Colonic mucosa (tissue), 4 donors: ENCODE results near the gene WFDC12. TPM values are rescaled to one million over a fixed set of nuclear protein-coding genes. Genes with fewer than 3 reads are reported as not detected.

ENCODE experiments used
- DNase-seq: peaks from one replicate; pipeline ENCODE4 v3.0.0-alpha.2; 2020
- H3K27ac ChIP-seq: fragments of 200-600 bp; one replicate; pipeline ENCODE4 v1.8.0; 2021
- H3K27me3 ChIP-seq: fragments of 200-600 bp; one replicate; pipeline ENCODE4 v1.8.0; 2021
- H3K36me3 ChIP-seq: fragments of 200-600 bp; one replicate; pipeline ENCODE4 v1.8.0; 2021
- H3K4me1 ChIP-seq: fragments of 200-600 bp; one replicate; pipeline ENCODE4 v1.8.0; 2021; ENCODE audit warnings: mild to moderate bottlenecking
- H3K4me3 ChIP-seq: fragments of 200-600 bp; one replicate; pipeline ENCODE4 v1.8.0; 2021
- H3K9ac ChIP-seq, 2 donors: one replicate each; pipeline ENCODE4 v1.7.0; 2013; ENCODE audit warnings: control low read depth in 2 of 2, low read depth in 2 of 2, low read length in 2 of 2
- H3K9me3 ChIP-seq: fragments of 200-600 bp; one replicate; pipeline ENCODE4 v1.8.0; 2021
- CTCF ChIP-seq: fragments of 200-600 bp; IDR thresholded peaks from one replicate; pipeline ENCODE4 v1.8.0; 2022; ENCODE audit warnings: antibody characterized with exemption, mild to moderate bottlenecking
- intact Hi-C: fragments of 100-400 bp; cut with DNase I; formaldehyde crosslinking; loops from one replicate; pipeline ENCODE4 v1.14.1; 2022
- total RNA-seq, 2 donors: library from RNA; stranded (reverse); fragmentation: NEBNext Ultra II Directional in 1 of 2; extraction: Animal tissue kit (Norgen Biotek cat#: 25700) in 1 of 2; gene quantifications; one replicate each; pipeline ENCODE4 v1.2.1, GENCODE V29; 2021
- donor health status: healthy.
- donor health status: DM: no; HTN: no; CAD: no.
- donor health status: DM: no; HTN: no; CAD: no.

Gene WFDC12
- total RNA-seq, 2 donors from 2014 or later, result not detected

- no peak overlapping the region for H3K27ac ChIP-seq
- no peaks in the 10 kb centered on the region for H3K4me1 ChIP-seq
- no peak for DNase-seq
- peaks cover 7% of the 10 kb centered on the region for H3K27me3 ChIP-seq
- TF ChIP-seq CTCF, result no peak
- no peak overlapping the region for H3K4me3 ChIP-seq
- no peak overlapping the region for H3K9ac ChIP-seq
- intact Hi-C loops, result no loop called here
- H3K36me3 ChIP-seq, result no peaks in the 10 kb centered on the region
- no peaks in the 10 kb centered on the region for H3K9me3 ChIP-seq
Observed at GRCh38 chr20:45103072-45103471, 21.2 kb downstream of the WFDC12 start.

GRCh38 chr20:45101333-45101850 is 22.9 kb downstream of the WFDC12 start:
- TF ChIP-seq CTCF, result no peak
- Histone ChIP-seq H3K9ac (no peak overlapping the region), H3K9me3 (no peaks in the 10 kb centered on the region), H3K4me1 (no peaks in the 10 kb centered on the region), H3K27ac (no peak overlapping the region), H3K27me3 (peaks cover 22% of the 10 kb centered on the region), H3K36me3 (no peaks in the 10 kb centered on the region), H3K4me3 (no peak overlapping the region)
- DNase-seq, result no peak
- intact Hi-C loops, result no loop called here

GRCh38 chr20:45100563-45101245 is 23.6 kb downstream of the WFDC12 start, which contains the start of gene KCNS1:
TSS of gene KCNS1 (minus strand) at chr20:45101127. CDS start at chr20:45099236, 1,891 bp downstream.
- no peak for TF ChIP-seq CTCF
- H3K27ac ChIP-seq, result no peak within 1 kb of the TSS
- H3K4me1 ChIP-seq, result no peaks in the 10 kb centered on the region
- peaks cover 26% of the 10 kb centered on the region for H3K27me3 ChIP-seq
- DNase-seq, result no peak
- H3K4me3 ChIP-seq, result no peak within 1 kb of the TSS
- no peaks in the 10 kb centered on the region for H3K9me3 ChIP-seq
- intact Hi-C loops, result no loop called here
- H3K9ac ChIP-seq, result no peak within 1 kb of the TSS
- H3K36me3 ChIP-seq, result no peaks in the 10 kb centered on the region

- peaks cover 26% of the 10 kb centered on the region for H3K27me3 ChIP-seq
- H3K36me3 ChIP-seq, result no peaks in the 10 kb centered on the region
- no peaks in the 10 kb centered on the region for H3K9me3 ChIP-seq
- no peaks in the 10 kb centered on the region for H3K4me1 ChIP-seq
- no peak overlapping the region for H3K27ac ChIP-seq
- peak; percentile 36 for DNase-seq
- TF ChIP-seq CTCF, result no peak
- intact Hi-C loops, result loop anchor here (5.0 kb wide), 3 partner anchors 51 to 194 kb away; no protein-coding TSS in a partner anchor
- H3K4me3 ChIP-seq, result no peak overlapping the region
- H3K9ac ChIP-seq, result no peak overlapping the region
Observed at GRCh38 chr20:45098103-45098773, 26.0 kb downstream of the WFDC12 start.

- H3K36me3 ChIP-seq, result no peaks in the 10 kb centered on the region
- H3K27ac ChIP-seq, result no peak overlapping the region
- H3K9me3 ChIP-seq, result no peaks in the 10 kb centered on the region
- TF ChIP-seq CTCF, result peak; percentile 22
- peaks cover 26% of the 10 kb centered on the region for H3K27me3 ChIP-seq
- no peak overlapping the region for H3K9ac ChIP-seq
- intact Hi-C loops, result loop anchor here (5.0 kb wide), 3 partner anchors 50 to 195 kb away; no protein-coding TSS in a partner anchor
- H3K4me1 ChIP-seq, result no peaks in the 10 kb centered on the region
- peak; percentile 50 for DNase-seq
- H3K4me3 ChIP-seq, result no peak overlapping the region
Observed at GRCh38 chr20:45097485-45098102, 26.7 kb downstream of the WFDC12 start.
